ENCODE data around the gene STIM2.

DNA sequence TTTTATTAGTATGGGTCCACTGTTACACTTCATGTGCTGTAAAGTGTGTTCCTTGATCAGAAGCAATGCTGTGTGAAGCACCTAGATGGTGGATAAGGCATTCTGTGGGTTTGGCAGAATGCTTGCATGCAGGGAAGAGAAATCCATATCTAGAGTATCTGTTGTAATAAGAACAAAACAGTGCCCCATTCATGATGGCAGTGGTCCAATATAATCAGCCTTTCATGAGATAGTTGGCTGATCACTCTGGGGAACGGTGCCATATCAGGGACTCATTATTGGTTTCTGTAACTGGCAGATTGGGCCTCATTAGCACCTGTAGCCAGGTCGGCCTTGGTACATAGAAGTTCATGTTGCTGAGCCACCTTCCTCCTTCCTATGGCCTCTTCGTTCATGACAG, 28.7 kb downstream of the STIM2 start:
- TF ChIP-seq, protein P1, sequence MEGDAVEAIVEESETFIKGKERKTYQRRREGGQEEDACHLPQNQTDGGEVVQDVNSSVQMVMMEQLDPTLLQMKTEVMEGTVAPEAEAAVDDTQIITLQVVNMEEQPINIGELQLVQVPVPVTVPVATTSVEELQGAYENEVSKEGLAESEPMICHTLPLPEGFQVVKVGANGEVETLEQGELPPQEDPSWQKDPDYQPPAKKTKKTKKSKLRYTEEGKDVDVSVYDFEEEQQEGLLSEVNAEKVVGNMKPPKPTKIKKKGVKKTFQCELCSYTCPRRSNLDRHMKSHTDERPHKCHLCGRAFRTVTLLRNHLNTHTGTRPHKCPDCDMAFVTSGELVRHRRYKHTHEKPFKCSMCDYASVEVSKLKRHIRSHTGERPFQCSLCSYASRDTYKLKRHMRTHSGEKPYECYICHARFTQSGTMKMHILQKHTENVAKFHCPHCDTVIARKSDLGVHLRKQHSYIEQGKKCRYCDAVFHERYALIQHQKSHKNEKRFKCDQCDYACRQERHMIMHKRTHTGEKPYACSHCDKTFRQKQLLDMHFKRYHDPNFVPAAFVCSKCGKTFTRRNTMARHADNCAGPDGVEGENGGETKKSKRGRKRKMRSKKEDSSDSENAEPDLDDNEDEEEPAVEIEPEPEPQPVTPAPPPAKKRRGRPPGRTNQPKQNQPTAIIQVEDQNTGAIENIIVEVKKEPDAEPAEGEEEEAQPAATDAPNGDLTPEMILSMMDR (IDR thresholded peaks at IDR 0.05), result no peak
- TF ChIP-seq POLR2A (IDR thresholded peaks at IDR 0.05) (no peak), POLR2AphosphoS5 (IDR thresholded peaks at IDR 0.05) (no peak)

Data from prostate gland (tissue), 2 donors.